Skeletal muscle satellite cell (primary cell): ENCODE measurements around the gene SLC6A5.

ENCODE experiments used
- H3K27me3 ChIP-seq: 2 replicates; pipeline ENCODE4 v1.7.0; 2013; ENCODE audit warnings: low read length; ENCODE audit not compliant: control insufficient read depth, insufficient read depth
- H3K36me3 ChIP-seq: 2 replicates; pipeline ENCODE4 v1.7.0; 2013; ENCODE audit warnings: mild to moderate bottlenecking, control low read depth, low read length; ENCODE audit not compliant: insufficient read depth
- H3K4me1 ChIP-seq: 2 replicates; pipeline ENCODE4 v1.7.0; 2013; ENCODE audit warnings: low read length; ENCODE audit not compliant: control insufficient read depth, insufficient read depth
- H3K4me2 ChIP-seq: 2 replicates; pipeline ENCODE4 v1.7.0; 2013; ENCODE audit warnings: mild to moderate bottlenecking, low read length
- H3K4me3 ChIP-seq: 2 replicates; pipeline ENCODE4 v1.7.0; 2013; ENCODE audit warnings: low read length
- H3K9ac ChIP-seq: 2 replicates; pipeline ENCODE4 v1.7.0; 2013; ENCODE audit warnings: mild to moderate bottlenecking, low read depth, low read length, moderate library complexity
- H3K9me3 ChIP-seq: replicated peaks from 2 replicates; pipeline ENCODE4 v1.7.0; 2013; ENCODE audit warnings: mild to moderate bottlenecking, control low read depth, low read length

The SLC6A5 gene

GRCh38 chr11:20627701-20628100 lies 28.3 kb downstream of the SLC6A5 start:
- H3K4me1 ChIP-seq = no peaks in the 10 kb centered on the region
- no peaks in the 10 kb centered on the region for H3K36me3 ChIP-seq
- peaks cover 6% of the 10 kb centered on the region for H3K27me3 ChIP-seq
- H3K9ac ChIP-seq = no peak overlapping the region
- H3K4me3 ChIP-seq = no peak overlapping the region
- no peaks in the 10 kb centered on the region for H3K9me3 ChIP-seq
- no peak overlapping the region for H3K4me2 ChIP-seq

GRCh38 chr11:20631519-20632168 lies 32.2 kb downstream of the SLC6A5 start:
- no peak overlapping the region for H3K4me2 ChIP-seq

GRCh38 chr11:20632169-20632532 lies 32.7 kb downstream of the SLC6A5 start:
- Histone ChIP-seq H3K36me3 (no peaks in the 10 kb centered on the region), H3K9me3 (no peaks in the 10 kb centered on the region), H3K9ac (no peak overlapping the region), H3K4me3 (no peak overlapping the region), H3K27me3 (no peaks in the 10 kb centered on the region), H3K4me2 (no peak overlapping the region), H3K4me1 (no peaks in the 10 kb centered on the region)

More at GRCh38 chr11:20631519-20632168, 32.2 kb downstream of the SLC6A5 start:
- no peaks in the 10 kb centered on the region for H3K4me1 ChIP-seq
- H3K9ac ChIP-seq = no peak overlapping the region
- no peak overlapping the region for H3K4me3 ChIP-seq
- H3K36me3 ChIP-seq = no peaks in the 10 kb centered on the region
- H3K27me3 ChIP-seq = no peaks in the 10 kb centered on the region
- no peaks in the 10 kb centered on the region for H3K9me3 ChIP-seq

GRCh38 chr11:20634044-20634443 lies 34.6 kb downstream of the SLC6A5 start:
- H3K9ac ChIP-seq = no peak overlapping the region
- no peaks in the 10 kb centered on the region for H3K4me1 ChIP-seq
- H3K4me2 ChIP-seq = no peak overlapping the region
- no peak overlapping the region for H3K4me3 ChIP-seq
- H3K9me3 ChIP-seq = no peaks in the 10 kb centered on the region
- H3K27me3 ChIP-seq = no peaks in the 10 kb centered on the region
- H3K36me3 ChIP-seq = no peaks in the 10 kb centered on the region

GRCh38 chr11:20634781-20635180 lies 35.4 kb downstream of the SLC6A5 start:
- no peak overlapping the region for H3K9ac ChIP-seq
- no peaks in the 10 kb centered on the region for H3K9me3 ChIP-seq
- H3K4me1 ChIP-seq = no peaks in the 10 kb centered on the region
- H3K27me3 ChIP-seq = no peaks in the 10 kb centered on the region
- H3K4me3 ChIP-seq = no peak overlapping the region
- no peak overlapping the region for H3K4me2 ChIP-seq
- no peaks in the 10 kb centered on the region for H3K36me3 ChIP-seq

- Histone ChIP-seq H3K4me1 (no peaks in the 10 kb centered on the region), H3K9ac (no peak overlapping the region), H3K4me2 (no peak overlapping the region), H3K9me3 (no peaks in the 10 kb centered on the region), H3K4me3 (no peak overlapping the region), H3K36me3 (no peaks in the 10 kb centered on the region), H3K27me3 (peaks cover 5% of the 10 kb centered on the region)
These were observed 38.7 kb downstream of the SLC6A5 start for GRCh38 chr11:20638074-20638473.

- Histone ChIP-seq H3K27me3 (peaks cover 5% of the 10 kb centered on the region), H3K4me1 (no peaks in the 10 kb centered on the region), H3K36me3 (no peaks in the 10 kb centered on the region), H3K9me3 (no peaks in the 10 kb centered on the region), H3K9ac (no peak overlapping the region), H3K4me2 (no peak overlapping the region), H3K4me3 (no peak overlapping the region)
These were observed 40.3 kb downstream of the SLC6A5 start for GRCh38 chr11:20639688-20640087.

- H3K4me1 ChIP-seq = no peaks in the 10 kb centered on the region
- H3K9ac ChIP-seq = no peak overlapping the region
- H3K4me2 ChIP-seq = no peak overlapping the region
- H3K36me3 ChIP-seq = no peaks in the 10 kb centered on the region
- H3K4me3 ChIP-seq = no peak overlapping the region
- H3K9me3 ChIP-seq = no peaks in the 10 kb centered on the region
- H3K27me3 ChIP-seq = peaks cover 5% of the 10 kb centered on the region
These were observed 41.0 kb downstream of the SLC6A5 start for GRCh38 chr11:20640401-20640800.

GRCh38 chr11:20644360-20644759 lies 45.0 kb downstream of the SLC6A5 start:
- Histone ChIP-seq H3K4me1 (no peaks in the 10 kb centered on the region), H3K9ac (no peak overlapping the region), H3K27me3 (peaks cover 5% of the 10 kb centered on the region), H3K4me2 (no peak overlapping the region), H3K4me3 (no peak overlapping the region), H3K36me3 (no peaks in the 10 kb centered on the region), H3K9me3 (no peaks in the 10 kb centered on the region)

- Histone ChIP-seq H3K4me3 (no peak overlapping the region), H3K4me2 (no peak overlapping the region), H3K36me3 (no peaks in the 10 kb centered on the region), H3K9ac (no peak overlapping the region), H3K4me1 (no peaks in the 10 kb centered on the region), H3K27me3 (peaks cover 8% of the 10 kb centered on the region), H3K9me3 (no peaks in the 10 kb centered on the region)
These were observed 48.7 kb downstream of the SLC6A5 start for GRCh38 chr11:20647976-20648565.

GRCh38 chr11:20652150-20652806 lies 52.9 kb downstream of the SLC6A5 start:
- no peak overlapping the region for H3K9ac ChIP-seq
- H3K27me3 ChIP-seq = peaks cover 19% of the 10 kb centered on the region
- H3K4me1 ChIP-seq = no peaks in the 10 kb centered on the region
- no peak overlapping the region for H3K4me2 ChIP-seq
- H3K4me3 ChIP-seq = no peak overlapping the region
- no peaks in the 10 kb centered on the region for H3K36me3 ChIP-seq
- H3K9me3 ChIP-seq = no peaks in the 10 kb centered on the region

- no peak overlapping the region for H3K4me2 ChIP-seq
- H3K36me3 ChIP-seq = no peaks in the 10 kb centered on the region
- no peaks in the 10 kb centered on the region for H3K4me1 ChIP-seq
- H3K4me3 ChIP-seq = no peak overlapping the region
- no peaks in the 10 kb centered on the region for H3K9me3 ChIP-seq
- H3K27me3 ChIP-seq = peaks cover 22% of the 10 kb centered on the region
- no peak overlapping the region for H3K9ac ChIP-seq
These were observed 54.6 kb downstream of the SLC6A5 start for GRCh38 chr11:20654038-20654437.
